ENCODE results near the gene KIAA1210.

The KIAA1210 gene

DNA sequence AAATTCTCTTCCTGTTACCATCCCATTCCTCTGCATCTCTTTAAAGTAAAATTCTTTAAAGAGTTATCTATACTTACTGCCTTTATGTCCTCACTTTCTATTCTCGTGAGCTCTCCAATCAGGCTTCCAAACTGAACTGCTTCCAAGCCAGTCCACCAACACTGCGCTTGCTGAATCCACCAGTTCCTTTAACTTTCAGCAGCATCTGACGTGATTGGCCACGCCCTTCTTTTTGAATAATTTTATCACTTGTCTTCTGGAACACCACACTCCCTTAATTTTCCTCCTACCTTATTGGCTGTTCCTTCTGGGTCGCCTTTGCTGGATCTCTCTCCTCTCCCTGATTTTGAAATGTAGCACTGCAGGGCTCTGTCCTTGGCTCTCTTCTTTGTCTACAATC is at the start of gene KIAA1210:
TSS of gene KIAA1210 (minus strand) at position 163 of the 400 bp plus-strand sequence. CDS start 4,170 bp downstream, outside the sequence.
- no peak for DNase-seq

DNA sequence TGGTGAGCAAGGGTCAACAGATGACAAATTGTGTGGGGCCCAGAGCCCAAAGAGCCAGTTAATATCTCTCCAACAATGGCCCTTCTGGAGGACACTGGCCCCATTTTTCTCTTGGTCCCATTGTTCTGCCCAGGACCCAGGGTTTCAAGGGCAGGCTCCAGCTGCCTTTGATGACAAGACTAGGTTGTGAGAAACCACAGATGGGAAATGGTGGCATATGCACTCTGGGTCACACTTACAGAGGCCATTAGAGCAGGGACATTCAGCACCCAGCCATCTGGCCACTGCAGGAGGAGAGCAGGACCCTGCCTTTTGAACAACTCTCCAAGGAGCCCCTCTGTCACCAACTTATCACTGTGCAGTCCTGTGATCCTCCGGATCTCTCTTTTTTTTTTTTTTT is 49.7 kb upstream of the KIAA1210 start:
- no peak for DNase-seq

DNA sequence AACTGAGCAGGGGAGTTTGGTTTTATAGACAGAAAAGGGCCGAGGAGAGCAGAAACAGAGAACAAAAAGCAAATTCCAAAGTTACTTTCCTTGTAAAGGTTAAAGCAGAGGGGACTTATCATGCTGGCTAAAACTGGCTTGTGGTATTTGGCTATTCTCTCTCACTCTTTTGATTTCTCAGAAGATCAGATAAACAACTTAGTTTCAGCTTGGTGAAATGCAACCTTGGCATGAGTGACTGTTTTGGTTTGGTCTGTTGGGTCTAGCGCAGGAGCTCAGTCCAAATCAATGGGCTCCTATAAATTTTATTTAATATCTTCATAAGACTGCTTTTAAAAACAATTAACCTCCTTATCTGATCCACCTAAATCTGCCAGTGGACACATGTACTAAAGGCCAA is 47.3 kb upstream of the KIAA1210 start:
- no peak for DNase-seq

DNA sequence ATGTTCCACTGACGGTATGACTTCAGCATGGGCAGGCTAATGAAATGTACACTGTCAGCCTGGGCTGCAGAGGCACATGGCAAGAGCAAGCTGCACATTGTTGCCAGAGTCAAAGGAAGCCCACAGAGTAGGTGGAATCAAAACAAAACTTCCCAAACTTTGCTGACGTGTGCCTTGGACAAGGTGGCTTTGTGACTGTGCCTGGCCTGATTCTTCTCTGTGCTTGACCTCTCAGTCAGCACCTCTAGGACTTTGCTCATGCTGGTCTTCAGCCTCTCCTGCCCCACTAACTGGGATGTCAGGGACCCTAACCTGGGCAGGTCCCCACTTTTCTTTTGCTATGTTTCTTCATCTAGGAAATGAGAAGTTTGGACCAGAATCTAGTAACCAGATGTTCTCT is 40.5 kb upstream of the KIAA1210 start:
- DNase-seq, result no peak

DNA sequence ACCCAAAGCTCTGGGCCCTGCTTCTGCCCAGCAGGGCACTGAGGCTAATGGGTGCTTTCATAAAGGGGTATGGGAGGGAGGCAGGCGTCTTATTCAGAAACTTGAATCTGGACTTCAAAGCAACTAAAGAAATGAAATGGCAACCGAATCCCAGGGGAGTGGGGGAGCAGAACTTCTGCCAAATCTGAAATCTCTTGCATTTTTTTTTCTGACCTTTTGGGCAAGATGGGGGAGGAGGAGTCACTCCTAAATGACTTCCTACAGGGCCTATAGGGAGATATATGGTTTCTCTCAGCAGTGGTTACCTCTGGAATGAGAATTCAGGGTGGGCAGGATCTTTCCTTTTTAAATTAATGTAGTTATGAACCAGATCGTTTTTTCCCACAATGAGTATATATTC is 30.6 kb upstream of the KIAA1210 start:
- DNase-seq, result no peak

DNA sequence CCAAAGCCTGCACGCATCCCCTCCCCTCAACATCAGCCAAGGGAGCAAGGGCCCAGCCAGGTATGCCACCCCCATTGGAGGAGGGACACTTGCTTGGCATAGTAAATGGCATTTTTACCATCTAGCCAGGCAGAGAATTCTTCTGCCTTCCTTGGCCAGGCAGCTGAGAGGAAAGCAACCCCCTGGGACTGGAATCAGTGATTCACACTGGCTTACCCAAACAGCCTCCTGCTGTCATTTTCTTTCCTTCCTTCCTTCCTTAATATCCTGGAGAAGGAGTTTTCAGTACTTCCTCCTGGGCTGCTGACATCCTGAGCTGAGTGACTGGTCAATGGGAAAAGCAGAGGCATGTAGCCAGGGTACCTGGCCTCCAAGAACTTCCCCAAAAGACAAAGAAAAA is 28.6 kb upstream of the KIAA1210 start:
- no peak for DNase-seq

DNA sequence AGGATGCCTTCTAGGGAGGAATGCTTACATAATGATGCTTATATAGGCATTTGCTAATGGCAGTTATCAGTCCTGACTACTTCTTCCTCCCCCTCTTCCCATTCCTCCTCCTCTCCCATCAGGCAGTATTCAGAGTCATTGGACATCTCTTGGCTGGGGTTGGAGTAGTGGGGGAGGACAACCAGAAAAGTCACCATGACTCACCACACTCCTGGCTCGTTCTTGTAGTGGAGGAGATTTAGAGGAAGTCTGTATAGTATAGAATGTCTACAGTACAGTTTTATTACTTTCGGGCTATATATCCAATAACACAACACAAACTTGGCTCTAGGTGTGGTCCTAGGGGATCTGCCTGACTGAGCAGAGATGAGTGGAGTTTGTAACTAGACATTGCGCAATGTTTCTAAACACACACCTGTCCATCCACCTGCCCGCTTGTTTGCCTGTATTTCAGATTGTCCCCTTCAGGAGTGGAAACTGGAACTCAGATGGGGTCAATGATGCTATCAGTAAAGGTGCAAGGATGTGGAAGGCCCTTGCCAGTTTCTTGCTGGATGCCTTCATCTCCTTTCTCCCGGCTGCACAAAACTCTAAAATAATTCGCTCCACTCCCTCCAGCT is 27.9 kb upstream of the KIAA1210 start:
- no peak for DNase-seq

DNA sequence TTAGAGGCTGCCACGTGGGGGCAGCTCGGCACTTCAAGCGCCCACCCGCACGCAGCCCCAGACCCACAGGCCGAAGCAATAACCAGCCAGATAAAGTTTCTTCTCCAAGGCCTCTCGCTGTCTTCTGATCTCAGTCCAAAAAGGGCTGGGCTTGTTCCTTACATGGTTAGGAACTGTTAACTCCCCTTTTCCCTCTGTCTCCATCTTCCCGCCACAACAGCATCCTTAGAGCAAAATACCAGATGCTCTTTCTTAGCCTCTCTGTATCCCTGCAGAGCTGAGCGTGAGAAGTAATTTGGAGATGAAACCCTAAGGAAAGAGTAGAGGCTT is 23.4 kb upstream of the KIAA1210 start:
- DNase-seq, result no peak

DNA sequence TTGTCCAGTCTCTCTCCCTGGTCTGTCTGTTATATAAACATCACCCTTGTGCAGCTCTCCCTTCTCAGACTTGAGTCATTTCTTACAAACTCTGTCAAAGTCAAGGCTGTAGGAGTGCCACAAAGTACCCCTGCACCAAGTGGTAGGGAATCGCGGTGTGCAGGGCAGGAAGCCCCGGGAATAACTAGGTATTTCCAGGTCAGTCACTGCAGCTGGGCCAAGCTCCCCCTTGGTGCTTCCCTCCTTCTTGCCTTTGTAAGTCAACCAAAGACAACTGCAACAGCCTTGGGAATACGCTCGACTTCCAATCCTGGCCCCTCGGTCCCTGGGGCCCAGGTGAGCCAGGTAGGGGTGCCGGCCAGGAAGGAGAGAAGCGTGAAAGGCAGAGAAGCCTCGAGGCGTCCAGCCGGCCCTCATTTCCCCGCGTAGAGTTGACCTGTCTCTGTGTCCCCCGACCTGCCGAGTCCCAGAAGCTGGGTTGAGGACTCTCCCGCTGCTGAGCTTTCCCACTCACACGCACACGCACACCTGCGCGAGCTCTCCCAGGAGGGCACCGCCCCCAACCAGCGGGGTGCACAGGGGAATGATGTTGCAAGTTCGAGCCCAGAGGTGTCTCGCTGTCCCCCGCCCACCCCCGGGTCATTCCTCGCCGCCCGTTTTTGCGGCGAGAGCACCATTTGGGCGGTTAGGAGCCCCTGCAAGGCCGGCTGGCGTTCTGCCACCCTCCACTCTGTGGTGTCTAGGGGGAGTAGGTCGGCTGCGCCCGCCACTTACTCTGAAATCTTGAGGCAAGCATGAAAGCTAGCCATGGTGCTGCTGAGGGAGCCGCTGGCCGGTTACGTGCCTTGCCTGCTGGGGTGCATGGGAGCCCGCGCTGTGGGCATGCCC is 22.8 kb upstream of the KIAA1210 start:
- DNase-seq, result no peak

DNA sequence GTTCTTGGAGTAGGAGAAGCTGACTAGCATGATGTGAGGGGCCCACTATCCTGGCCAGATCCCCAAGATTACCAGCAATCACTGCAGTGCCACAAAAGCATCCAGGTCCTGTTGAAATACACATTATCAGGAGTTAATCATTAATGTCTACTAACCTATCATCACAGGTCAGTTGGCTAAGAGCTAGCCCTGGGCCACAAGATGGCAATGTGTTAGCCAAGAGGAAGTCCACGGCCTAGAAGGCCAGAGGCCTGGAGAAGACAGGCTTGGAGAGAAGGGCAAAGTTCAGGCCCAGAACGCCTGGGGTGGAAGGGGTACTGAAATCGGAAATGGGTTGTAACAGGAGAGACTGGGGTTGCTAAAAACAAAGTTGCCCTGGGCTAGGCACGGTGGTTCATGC is 19.9 kb upstream of the KIAA1210 start:
- no peak for DNase-seq

DNA sequence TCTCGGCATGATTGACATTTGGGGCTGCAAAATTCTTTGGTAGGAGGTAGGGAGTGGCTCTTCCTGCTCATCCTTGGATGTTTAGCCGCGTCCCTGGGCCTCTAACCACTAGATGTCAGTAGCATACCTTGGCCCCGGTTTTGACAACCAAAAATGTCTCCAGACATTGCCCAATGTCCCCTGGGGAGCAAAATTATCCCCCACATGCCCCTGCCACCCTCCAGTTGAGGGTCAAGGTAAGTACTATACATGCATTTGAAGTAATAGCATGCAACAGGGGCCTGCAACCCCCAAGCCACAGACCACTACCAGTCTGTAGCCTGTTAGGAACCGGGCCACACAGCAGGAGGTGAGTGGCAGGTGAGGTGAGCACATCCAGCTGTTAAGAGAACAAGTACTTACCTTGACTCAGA is 17.6 kb upstream of the KIAA1210 start:
- DNase-seq, result no peak

DNA sequence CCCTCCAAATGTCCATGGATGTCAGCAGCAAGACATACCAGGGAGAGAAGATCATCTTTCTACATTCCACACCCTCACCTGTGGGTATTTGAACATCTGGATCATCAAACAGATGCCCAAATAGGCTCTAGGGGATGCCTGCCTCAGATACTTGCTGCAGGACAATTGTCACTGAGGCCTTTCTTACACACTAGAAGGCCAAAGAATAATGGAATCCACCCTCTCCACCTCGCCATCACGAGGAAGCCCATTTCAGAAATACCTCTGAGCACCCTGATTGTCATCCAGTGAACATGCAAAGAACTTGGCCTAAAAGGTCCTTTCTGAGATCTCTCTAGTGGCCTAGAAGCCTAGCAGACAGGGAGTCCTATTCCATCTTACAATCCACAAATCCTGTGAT is 6.9 kb upstream of the KIAA1210 start:
- no peak for DNase-seq

DNA sequence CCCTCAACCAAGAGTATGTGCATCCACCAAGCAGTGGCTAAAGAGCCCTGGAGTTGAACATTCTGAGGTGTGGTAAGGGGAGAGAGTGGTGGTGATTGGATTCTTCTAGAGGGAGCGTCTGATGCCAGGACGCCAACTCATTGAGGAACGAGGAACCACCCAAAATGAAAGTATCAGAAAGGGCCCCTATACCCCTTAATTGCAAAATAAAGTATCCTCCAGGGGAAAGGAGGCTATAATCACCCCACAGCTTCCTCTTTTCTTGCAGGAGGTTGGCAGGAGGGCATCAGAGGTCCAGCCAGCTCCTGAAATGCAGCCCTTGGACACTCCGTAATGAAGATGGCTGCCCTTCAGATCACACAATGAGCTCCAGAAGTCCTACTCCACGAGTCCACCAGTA is 5.3 kb upstream of the KIAA1210 start:
- no peak for DNase-seq

DNA sequence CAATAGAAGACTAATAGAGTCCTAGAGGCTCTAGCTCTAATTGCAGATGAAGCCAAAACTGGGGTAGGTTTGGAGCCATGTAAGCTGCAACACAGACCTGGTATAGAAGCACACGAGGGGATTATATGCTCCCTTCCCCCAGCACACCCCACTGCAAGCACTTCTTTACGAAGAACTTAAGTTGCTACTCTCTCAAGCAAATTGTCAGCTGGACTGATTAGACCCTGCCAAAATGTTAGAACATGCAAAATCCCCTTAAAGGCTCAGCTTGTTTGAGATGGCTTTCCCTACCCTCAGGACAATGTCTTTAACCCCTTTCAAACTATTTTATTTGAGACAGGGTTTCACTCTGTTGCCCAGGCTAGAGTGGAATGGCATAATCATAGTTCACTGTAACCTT is 4.7 kb upstream of the KIAA1210 start:
- DNase-seq, result no peak

DNA sequence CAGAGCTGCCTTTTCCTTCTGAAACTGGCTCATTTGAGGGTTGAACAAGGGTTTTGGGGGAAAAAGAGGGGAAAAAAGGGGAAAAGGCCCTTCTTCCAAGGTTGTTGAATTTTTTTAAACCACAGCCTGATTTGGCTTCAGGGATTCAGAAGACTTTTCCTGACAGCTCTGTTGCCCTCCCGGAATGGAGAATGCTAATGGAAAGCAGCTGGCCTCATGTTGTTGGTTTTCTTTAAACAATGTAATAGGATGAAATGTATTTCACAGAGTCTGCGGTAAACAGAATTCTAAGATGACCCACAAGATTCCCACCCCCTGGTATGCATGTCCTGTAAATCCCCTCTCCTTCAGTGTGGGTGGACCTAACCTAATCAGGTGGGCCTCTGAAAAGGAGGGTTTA is 3.3 kb upstream of the KIAA1210 start:
- DNase-seq, result no peak

DNA sequence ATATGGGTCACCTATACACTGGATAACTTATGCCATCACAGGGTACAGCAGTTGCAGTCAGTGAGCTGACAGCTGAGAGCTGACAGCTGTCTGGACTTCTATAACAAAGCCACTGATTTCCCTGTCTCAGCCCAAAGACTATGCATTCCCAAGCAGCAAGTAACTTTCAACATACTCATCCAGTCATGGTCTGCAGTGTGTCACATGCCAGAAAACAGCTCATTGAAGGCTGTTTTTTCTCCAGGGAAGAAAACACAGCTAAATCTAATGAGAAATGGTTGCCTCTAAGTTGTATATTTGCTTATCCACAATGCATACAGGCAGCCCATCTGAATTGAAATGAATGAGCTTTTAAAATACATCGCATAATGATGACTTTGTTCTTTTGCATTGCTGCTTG is 6.3 kb downstream of the KIAA1210 start:
- no peak for DNase-seq

DNA sequence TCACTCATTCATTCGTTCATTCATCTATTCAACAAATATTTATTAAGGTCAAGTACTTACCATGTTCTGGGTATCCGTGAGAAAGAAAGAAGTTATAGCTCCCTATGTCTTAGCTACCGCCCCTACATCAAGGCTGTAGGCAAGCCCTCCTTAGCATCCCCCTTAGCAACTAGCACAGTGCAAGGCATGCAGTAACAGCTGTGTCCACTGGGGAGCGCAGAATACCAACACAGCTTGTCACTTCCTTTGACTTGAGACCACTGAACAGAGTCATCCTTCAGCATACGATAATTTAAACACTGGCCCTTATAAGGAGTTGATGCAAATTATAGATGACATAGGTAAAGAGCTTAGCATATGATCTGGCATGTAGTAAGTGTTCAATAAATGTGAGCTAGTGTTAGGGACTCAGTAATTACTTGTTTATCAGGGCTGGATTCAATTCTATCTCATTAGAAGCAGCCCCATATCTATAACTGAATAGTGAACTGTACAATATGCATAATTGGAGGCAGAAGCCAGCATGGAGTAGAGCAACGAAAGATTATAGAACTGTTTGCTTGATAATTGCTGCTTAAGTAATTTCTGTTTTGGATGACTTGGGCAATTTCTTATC is 8.7 kb downstream of the KIAA1210 start:
- DNase-seq, result peak; percentile 49

DNA sequence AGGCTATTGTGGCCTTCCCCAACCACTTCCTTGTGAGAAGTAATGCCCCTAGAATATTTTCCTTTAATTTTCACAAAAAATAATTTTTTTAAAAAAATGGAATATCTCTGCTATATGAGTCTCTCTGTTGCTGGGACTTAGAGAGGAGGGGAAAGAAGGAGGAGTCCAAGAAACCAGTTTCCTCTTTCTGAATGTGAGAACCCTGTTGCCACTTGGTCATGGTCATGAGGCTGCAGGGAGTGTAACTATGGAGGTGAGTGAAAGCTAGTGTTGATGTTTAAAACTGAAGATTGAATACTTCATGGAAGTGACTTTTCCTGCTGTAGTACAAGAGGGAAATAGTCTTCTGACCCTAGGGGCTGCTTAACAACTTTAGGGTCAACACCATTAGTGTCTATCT is 20.4 kb downstream of the KIAA1210 start:
- DNase-seq, result no peak

DNA sequence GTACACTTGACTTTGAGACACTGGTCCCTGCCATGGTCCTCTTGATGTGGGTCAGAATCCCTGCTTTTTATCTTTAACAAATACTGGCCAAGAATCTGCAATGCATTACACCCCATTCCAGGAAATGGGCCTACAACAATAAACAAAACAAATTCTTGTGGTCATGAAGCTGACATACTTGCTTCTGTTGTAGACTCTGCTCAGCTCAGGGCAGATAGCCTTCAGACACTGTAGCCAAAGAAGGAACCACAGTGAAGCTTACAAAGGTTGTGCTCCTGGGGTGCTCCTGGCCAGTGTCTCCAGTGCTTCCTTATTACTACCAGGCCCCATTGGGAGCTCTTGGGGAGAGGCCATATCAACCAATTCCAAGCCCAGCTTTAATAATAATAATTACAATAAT is 21.8 kb downstream of the KIAA1210 start:
- DNase-seq, result no peak

DNA sequence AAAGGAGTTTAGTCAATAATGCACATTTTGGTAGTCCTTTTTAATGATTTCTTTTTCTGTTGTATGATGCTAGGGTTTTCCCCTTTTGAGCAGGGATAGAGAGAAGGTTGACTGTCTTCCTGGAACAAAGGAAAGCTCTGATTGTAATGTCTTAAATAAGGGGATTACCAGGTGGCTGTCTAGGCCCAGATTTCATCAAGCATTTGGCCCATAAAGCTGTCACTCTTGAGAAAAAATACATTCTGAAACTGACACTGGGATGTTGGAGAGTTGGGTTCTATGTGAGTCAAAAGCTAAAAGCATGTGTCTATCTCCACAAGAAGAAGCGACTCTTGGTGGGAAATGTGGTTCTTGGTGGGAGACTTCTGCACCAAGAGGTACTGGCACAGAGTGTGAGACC is 26.4 kb downstream of the KIAA1210 start:
- no peak for DNase-seq

DNA sequence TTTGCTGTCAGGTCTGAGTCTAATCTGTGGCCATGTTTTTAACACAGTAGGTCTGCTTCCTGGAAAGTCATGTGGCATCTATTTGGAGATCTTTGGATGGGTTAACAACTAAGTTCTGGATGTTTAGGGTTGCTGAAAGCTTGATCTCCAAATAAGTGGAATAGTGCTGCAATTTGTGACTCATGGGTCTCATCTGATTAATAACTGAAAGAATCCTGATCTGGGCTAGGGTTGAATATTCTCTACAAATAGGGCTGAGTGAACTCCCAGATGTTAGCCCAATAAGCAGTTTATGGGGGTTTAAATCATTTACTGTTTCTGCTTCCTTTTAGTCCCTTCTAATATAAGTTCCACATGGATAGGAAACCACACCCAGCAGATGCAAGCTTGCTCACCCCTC is 31.7 kb downstream of the KIAA1210 start:
- DNase-seq, result no peak

DNA sequence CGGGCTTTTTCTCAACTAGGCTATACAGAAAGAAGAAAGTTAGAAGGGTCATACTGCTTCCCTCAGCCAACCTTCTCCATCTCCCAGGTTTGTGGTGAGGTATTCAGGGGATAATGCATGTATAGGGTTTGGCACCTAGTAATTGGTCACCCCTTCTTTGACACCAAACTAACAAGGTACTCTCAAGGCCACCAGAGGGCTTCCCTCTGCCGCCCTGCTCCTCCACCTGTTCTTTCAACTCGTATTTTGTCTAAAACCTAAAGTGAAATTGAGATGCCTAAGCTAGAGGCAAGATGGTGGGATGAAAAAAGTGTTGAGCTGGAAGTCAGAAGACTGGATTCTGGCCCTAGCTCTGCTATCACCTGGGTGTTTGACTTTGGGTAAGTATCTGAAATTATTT is 32.8 kb downstream of the KIAA1210 start:
- no peak for DNase-seq

DNA sequence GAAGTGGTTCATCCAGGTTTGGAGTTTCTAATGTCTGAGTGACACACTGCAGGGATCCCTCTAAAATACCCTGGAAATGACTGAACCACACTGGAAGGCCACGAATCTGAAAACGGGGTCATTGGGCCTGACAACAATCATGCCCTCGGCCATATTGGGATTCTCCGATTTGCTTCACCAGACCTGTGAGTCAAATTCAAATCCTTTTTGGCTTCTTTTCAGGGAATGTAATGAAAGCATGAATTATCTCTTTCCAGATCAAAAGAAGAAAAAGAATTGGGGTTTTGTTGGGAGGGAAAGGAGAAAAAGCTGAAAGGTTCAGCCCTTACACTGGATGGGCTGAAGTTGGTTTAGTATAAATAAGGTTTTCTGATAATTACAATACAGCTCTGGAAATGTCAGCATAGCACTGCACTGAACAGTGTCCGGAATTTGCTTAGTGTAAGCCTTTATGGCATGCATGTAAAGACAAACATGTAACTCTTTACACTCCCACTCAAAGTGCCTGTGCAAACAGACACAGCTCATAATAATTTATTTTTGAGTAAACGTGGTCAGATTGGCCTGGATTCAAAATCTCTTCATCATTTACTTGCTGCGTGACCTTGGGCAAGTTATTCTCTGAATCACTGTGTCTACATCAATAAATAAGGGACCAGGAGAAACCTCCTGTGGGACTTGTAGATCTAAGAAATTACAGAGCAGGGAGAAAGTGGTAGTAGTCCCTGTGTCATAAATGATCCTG is 33.4 kb downstream of the KIAA1210 start:
- peak; percentile 31 for DNase-seq

DNA sequence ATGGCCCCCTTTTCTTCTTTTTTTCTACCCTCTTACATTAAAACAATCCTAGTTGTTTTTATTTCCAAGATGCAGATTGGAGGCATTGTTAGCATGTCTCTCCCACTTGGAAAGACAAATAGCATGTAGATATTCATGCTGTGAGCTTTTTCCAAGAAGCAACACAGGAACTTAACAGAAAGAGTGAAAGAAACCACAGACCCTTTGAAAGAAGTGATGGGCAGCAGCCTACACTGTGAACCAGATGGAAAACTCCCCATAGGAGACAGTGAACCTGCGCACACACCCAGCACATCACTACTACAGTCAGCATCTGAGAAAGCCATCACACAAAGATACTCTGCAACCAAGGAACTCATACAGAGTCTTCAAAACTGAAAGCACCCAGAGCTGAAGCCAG is 37.0 kb downstream of the KIAA1210 start:
- DNase-seq, result no peak

Data from NCI-H748 treated with DMSO at 0.1 percent for 48 hours (cell line).